Measurements from ENCODE around the gene AADACL4.

AADACL4 gene

DNA sequence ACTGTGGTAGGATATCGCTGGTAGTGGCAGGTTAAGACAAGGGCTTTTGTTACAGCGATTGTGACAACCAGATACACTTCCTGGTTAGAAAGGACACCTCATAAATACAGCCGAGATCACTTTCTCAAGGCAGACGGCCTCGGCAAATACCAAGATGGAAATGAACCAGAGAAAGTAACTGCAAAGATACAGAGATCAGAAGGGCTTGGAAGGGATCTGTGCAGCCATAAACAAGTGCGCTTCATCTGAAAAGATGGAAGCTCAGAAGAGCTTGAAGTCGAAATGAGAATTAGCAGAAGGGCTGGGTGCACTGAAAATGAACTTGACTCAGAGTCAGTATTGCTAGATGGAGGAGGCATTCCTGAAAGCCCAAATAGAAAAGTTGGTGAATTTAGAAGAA is 32.9 kb upstream of the AADACL4 start:
- in situ Hi-C loops (cut with MboI; ENCODE audit: low sequenced_read_pairs): no loop called here

DNA sequence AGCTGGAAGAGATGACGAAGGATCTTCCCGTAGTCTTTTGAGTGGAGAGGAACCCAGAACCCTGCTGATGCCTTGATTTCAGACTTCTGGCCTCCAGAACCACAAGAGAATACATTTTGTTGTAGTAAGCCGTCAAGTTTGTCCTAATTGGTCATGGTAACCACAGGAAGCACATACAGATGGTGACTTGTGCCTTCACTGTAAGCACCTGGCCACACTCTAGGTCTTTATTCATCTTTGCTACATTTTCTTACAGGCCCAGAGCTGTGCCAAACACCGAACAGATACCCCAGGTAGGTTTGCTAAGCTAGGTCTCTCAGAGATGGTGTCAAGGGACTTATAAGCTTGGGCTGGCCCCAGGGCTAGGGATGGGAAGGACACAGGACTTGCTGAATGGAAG is 30.7 kb upstream of the AADACL4 start:
- in situ Hi-C loops (cut with MboI; ENCODE audit: low sequenced_read_pairs): no loop called here

DNA sequence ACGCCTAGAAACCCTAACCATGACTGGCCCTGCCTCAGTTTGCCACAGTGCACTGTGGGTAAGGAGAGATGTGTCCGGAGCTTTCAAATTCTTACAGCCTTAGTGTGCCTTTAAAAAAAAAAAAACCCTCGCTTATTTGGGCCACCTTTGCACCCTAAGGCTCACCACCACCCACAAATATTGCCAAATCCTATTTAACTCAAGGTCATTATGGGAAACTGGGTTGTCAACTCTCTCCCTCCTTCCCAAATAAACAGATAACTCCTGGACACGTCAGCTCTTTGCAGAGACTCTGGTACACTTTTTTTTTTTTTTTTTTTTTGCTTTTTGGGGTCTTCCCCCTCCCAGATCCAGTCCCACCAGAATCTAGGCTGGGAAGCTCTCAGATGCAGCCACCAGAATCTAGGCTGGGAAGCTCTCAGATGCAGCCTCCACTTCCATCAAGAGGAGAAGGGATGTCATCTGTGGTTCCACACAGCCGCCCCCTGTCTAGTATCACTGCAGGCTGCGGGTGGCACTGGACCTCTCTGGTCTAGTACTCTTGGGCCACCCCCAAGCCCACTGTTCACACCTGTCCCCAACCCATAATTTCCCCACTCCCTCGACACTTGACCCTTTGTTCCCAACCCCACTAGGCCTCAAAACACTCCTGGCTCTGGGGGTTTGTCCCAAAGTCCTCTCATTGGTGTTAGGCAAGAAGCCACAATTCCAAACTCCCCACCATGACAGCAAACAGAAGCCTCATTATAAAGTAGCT is 29.3 kb upstream of the AADACL4 start:
- in situ Hi-C loops (cut with MboI; ENCODE audit: low sequenced_read_pairs): no loop called here

DNA sequence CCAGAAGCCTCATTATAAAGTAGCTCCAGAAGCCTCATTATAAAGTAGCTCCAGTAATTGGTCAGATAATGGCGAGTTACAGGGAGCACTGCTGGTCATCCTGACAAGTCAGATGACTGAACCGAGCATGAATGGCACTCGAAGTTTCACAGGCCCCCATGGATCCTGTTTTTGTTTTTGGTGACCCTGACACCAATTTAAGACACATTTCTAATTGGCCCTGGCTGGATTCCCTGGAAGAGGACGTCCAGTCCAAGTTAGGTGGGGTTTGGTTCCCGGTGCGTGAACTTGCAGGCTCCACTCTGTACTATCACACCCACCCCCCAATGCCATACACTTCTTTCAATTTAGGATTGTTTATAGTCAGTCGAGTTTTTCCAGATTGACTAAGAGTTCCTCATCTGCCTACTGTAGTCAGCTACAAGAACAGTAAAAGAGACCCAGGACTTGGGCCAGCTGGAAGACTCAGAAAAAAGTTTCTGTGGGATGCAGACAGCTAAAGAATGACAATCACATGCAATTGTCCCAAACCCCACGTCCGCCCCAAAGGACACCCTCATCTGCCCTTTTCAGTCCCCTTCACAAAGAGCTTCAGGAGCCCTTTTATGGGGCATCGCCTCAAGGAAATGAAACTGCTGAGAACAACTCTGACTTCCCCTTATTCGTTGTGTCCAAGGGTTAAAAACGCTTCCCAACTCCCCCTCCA is 28.6 kb upstream of the AADACL4 start:
- in situ Hi-C loops (cut with MboI; ENCODE audit: low sequenced_read_pairs): no loop called here

DNA sequence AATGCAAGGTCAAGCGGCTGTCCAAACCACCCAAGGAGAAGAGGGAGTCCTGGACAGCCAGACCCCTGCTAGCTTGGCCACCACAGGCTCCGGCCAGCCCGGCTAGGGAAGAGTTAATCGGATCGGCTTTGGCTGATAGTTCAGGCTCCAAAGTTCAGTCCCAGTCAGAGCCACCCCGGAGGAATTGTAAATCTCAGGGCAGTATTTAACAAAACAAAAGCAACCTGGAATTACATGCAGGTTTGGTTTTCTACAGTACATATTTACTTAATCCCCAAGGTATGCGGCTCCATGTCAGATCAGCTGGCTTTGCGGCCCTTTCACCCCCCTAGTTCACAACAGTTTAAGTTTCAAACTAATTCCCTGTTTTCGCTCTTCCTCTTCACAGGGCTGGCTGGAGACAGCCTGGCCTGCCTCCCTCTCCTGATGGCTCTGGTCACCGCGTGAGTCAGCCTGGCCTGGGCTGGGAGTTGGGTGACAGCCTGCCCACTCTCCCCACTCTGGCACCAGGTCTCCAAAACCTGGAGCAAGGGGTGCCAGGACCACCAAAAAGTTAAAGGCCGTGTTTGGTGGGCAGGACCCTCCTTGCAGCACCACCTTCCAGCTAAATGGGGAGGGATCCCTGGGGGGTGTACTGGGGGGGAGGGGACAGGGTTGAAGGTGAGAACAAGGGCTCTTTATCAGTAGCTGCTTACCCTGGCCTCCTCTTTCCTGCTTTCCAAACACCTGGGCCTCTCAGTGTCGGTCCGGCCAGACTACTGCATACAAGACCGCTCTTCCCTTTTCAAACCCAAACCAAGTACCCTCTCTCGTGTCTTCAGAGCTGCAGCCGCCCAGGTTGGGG is 27.8 kb upstream of the AADACL4 start:
- in situ Hi-C loops (cut with MboI; ENCODE audit: low sequenced_read_pairs): no loop called here

DNA sequence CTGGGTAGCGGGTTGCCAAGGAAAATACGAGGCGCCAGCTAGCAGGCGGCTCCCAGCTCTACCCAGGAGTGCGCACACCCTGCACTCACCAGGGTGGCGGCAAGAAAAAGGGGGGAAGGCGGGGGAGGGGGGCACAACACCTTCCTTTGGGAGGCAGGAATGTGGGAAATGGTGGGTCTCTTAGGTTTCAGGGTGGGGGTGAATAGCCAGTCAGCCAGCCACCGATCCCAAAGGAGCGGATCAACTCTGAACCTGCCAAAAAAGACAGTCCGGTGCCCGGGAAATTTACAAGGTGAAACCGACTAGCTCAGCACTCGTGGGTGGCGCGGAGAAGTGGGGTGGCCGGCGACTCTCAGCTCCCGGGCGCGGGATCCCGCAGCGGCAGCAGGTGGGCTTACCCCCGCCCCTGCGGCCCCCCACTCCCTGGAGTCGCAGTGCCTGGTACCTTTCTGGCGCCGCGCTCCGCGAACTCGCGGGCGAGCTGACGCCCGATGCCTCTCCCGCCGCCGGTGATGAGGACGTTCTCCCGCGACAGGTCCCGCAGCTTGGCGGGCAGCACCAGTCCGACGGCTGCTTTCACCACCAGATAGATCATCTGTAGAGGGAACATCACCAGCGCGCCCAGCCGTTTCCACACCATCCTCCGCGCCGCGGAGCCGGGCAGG is 27.0 kb upstream of the AADACL4 start:
- in situ Hi-C loops (cut with MboI; ENCODE audit: low sequenced_read_pairs): no loop called here

DNA sequence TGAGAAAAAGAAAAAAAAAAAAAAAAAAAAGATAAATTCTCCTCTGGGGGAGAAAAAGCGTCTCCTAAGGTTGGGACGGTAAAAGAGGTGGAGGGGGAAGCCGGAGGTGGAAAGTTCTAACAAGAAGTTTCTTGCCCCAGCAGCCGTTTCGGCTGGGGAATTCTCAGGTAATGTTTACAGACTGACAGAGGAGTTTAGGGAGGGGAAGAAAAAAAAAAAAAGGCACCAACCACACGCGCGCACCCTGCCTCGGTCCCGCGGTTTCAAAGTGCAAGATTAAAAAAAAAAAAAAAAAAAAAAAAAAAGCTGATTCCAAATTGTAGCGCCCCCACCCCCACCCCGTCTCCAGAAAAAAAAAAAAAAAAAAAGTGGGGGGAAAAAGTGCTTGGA is 26.4 kb upstream of the AADACL4 start:
- in situ Hi-C loops (cut with MboI; ENCODE audit: low sequenced_read_pairs): no loop called here

DNA sequence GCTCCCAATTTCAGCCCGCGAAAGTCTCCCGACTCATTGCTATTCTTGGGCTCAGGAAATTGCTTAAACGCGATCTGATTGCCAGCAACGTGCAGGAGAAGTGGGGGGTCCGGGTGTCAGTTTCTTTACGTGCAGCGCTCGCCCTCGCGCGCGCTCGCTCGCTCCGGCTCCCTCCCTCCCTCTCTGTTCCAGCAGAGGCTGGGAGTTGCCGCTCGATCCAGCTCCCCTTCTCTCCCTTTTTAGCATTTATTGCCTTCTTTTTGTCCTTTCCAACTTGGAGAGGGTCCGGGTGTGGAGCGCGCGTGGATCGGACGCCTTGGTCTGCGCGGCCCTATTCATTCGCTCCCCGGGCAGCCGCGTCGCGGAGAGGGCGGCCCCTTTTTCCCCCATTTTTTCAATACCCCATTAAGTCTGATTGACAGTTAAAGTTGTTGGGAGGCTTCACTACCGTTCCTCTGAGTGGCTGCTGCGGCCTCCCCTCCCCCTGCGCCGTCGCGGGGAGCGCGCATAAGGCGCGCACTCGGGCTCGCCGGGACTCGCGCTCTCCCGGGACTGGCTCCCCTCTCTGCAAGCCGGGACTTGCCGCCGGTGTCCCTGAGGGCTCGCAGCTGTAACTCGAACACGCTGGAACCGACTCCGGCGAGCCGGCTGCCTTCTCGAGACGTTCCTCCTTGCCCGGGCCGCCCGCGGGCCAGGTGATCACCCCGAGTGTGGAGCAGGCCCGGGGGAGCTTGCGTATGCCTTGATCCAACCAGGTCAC is 25.8 kb upstream of the AADACL4 start, which contains the start of gene DHRS3:
Gene DHRS3, minus strand, starts transcription at position 310 of the 760 bp plus-strand sequence. CDS start 862 bp downstream, outside the sequence.
- in situ Hi-C loops (cut with MboI; ENCODE audit: low sequenced_read_pairs): no loop called here

DNA sequence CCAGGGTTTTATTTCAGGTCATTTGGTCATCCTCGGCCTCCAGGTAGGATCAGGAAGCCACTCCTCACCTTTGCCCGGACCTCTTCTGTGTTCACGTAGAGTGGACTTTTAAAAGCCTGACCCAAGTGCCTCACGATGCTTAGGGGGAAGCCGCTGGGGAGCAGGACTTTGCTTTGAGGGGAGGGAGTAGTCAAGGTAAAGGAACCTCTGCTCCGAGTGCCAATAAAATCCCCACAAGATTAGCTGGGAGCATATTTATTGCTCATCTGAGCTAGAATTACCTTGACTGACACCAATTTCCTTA is 25.3 kb upstream of the AADACL4 start:
- in situ Hi-C loops (cut with MboI; ENCODE audit: low sequenced_read_pairs): no loop called here

DNA sequence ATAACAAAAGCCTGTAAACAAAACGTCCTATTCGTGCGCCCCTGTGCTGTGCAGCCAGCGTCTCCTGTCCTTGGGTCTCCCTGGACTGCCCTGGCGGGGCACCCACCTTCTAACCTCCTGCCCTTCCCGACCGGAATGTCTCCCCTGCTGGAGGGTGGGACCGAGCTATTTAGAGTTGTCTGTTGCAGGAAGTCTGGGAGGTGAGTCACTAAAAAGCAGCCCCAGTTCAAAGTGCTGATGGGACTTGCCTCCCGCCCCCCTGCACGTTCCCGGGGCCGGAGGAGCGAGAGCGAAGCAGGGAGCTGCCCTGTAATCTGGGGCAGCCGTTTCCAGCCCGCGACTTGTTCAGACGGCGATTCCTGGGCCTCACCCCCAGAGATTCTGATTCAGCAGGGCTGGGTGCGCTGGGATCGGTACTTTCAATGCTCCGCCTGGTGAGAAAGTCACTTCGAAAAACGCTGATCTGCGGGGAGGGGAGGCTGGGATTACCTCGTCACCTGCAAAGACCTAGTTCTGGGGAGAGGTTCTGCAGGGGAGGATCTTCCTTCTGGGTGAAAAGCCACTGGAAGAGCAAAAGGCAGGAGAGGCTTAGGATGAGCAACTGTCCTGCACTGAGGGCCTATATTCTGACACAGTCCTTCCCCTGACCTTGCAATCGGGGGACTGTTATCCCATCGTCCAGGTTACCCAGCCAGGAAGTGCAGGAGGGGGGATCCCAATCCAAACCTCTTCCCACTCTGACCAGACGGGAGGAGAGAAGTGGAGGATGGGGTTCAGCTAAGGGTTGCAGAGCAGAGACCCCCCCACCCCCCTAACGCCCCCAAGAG is 24.7 kb upstream of the AADACL4 start:
- in situ Hi-C loops (cut with MboI; ENCODE audit: low sequenced_read_pairs): no loop called here

DNA sequence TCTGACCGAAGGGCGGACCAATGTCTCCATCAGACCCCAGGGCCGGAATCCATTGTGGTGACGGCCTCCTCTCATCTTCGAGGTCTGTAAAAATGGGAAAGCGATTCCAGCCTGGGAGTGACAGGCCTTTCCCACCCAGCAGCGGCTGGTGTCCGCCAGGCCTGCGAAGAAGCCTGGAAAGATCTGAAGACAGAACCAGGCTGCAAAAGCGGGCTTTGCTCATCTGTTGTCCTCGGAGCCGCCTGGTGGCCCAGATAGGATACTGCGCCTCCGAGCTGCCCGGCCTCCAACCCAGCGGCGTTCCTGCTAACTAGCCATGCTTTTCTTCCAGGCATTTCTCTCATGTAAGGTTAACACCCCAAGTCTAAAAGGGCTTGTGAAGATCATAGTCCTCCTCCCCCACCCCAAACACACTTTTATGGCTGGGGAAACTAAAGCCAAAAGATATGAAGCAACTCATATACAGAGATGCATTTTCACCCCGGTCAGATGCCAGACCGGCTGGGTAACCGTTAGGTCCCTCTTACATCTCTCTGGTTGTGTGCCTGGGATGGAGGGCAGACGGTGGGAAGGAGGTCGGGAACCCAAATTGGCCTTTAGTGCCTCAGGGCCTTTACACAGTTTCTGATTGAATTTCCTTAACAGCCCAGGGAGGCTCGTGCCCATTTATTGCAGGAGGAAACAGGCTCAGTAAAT is 23.9 kb upstream of the AADACL4 start:
- in situ Hi-C loops (cut with MboI; ENCODE audit: low sequenced_read_pairs): no loop called here

DNA sequence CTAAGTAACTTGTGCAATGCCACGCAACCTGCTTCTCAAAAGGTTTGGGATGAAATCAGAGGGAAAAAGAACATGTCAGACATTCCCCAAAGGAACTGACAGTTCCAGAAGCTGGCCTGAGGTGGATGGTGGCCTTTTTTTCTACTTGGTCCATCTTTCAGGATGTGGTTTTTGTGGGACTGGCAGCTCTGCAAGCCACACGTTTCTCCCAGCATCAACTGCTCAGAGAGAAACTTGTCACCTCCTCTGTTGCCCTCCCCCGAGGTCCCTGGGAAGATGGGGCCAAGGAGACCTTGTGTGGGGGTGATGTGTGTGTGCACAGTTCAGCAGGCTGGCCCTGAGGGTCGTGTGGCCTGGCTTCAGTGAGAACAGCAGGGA is 23.4 kb upstream of the AADACL4 start:
- in situ Hi-C loops (cut with MboI; ENCODE audit: low sequenced_read_pairs): no loop called here

DNA sequence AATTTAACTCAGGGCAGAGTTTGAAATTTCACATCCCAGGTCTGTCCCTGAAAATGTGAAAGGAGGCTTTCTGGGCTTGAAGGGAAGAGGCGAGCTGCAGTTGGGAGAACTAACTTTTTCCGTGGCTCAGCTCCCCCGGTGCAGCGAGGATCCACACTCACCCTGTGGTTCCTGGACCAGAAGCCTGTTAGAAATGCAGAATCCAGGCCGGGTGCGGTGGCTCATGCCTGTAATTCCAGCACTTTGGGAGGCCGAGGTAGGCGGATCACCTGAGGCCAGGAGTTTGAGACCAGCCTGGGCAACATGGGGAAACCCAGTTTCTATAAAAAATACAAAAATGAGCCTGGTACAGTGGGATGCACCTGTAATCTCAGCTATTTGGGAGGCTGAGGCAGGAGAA is 23.0 kb upstream of the AADACL4 start:
- in situ Hi-C loops (cut with MboI; ENCODE audit: low sequenced_read_pairs): no loop called here

DNA sequence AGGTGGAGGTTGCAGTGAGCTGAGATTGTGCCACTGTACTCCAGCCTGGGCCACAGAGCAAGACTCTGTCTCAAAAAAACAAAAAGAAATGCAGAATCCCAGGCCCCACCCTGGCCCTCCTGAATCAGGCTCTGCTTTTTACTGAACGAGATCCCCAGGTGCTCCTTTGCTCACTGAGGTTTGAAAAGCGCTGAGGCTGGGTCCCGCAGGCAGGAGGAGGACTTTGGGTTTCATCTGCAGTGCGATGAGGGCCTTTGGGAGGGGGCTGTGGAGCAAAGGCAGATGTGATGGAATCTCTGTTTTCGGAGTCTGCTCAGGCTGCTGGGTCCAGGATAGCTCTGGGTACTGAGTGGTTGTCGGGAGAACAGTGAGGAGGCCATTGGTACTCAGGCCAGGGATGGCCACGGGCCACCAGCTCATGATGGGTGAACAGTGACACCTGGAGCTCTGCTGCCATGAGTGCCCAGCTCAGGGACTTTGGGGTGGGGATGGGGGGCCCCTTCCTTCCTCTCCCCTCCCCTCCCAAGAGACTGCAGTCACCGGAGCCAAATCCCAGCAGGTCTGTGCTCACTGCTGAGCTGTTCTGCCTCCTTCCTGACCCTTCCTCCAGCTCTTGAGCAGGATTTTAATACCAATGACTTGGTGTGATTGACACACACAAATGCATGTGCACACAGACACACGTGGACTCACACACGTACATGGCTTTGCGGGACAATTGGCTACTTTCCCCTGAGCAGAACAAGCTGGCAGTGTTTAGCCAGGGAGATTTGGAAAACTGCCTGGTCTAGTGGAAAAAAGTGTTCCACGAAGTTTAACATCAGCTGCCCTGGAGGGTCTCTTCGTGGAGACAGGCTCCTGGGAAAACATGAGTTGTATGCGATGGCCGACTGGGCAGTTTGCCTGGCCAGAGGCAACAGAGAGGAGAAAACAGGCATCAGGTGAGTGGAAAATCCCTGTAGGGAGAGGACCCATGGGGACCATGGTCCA is 22.2 kb upstream of the AADACL4 start:
- in situ Hi-C loops (cut with MboI; ENCODE audit: low sequenced_read_pairs): no loop called here

DNA sequence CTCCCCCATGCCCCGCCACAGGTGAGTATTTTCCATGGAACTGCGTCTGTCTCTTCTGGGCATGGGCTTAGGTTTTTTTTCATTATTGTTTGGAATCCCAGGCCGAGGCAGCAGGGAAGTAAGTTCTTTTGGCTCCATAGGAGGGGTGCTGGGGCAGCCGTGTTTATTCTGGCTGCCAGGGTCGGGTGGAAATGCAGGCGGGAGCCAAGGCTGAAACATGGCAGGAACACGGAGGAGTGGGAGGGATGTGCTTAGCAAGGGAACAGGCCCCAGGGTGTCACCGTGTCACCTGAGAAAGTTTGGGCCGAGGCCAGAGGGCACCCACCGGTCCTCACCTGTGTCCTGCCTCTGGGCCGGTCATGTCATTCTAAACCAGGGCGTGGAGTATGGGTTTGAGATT is 21.4 kb upstream of the AADACL4 start:
- in situ Hi-C loops (cut with MboI; ENCODE audit: low sequenced_read_pairs): no loop called here

DNA sequence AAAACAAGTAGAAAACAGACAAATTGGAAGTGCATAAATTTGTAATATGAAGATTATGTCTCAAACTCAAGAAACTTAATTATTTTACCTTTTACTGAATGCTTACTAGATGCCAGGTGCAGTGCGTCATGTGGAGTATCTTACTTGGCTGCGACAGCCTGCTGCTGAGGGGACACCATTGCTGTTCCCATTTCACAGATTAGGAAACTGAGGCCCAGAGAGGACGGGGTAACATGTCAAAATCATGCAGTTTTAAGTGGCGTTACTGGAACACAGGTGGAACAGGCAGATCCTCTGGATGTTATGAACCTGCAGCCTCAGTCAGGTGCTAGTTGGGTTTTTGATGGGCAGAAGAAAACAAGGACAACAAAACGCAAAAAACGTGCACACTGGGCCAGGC is 18.6 kb upstream of the AADACL4 start:
- in situ Hi-C loops (cut with MboI; ENCODE audit: low sequenced_read_pairs): no loop called here

DNA sequence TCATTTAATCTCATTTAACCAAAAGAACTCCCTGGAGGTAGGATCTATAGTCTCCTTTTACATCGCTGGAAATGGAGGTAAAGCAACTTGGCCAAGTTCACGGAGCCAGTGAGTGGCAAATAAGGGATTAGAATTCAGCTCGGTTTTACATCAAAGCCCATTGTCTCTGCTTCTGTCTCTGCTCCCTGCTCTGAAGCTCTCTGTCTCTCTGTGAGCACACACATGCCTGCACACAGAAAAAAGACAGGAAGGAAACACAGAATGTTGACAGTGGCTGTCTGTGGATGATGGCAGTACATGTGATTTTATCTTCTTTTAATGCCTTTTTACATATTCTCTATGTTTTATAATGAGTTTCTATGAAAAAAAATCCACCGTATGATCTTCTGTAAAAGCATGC is 17.0 kb upstream of the AADACL4 start:
- in situ Hi-C loops (cut with MboI; ENCODE audit: low sequenced_read_pairs): no loop called here

DNA sequence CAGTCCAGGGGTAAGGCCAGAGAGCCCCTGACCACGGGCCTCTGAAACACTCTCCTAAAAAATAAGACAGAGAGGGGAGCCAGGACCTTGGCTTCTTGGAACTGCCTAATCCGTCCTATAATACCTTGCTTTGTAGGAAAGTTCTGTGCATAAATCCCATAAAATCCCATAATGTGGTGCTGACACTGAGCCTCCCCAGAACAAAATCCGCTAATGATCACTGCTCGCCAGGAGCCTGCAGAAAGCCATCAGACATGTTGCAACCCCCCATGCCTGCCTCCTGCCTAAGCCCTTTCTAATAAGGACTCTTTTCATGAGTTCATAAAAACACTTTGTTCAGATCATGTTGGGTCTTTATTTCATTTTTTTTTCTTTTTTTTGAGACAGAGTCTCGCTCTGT is 16.6 kb upstream of the AADACL4 start:
- in situ Hi-C loops (cut with MboI; ENCODE audit: low sequenced_read_pairs): no loop called here

Data from hTERT RPE-1 (cell line).